Activated CD4-positive, alpha-beta memory T cell treated with anti-CD3 and anti-CD28 coated beads, Interleukin-2, amount 10 ng/mL, durations not matched to agents 7 days and 5 days (primary cell): Measurements from ENCODE around the gene NHSL1. TPM values are rescaled to one million over a fixed set of nuclear protein-coding genes. Genes with fewer than 3 reads are reported as not detected.

Experiments used
- CTCF ChIA-PET: fragments of 350-600 bp; sonication (Branson Sonifier 250); formaldehyde crosslinking; loops from one replicate; lab custom pipeline; 2021; ENCODE audit warnings: antibody characterized with exemption, inconsistent platforms; lab: Charles Lee
- POLR2A ChIA-PET: fragments of 350-600 bp; sonication (Branson Sonifier 250); formaldehyde crosslinking; loops from one replicate; lab custom pipeline; 2021; ENCODE audit warnings: antibody characterized with exemption; lab: Charles Lee
- DNase-seq: peaks from one replicate; pipeline ENCODE4 v3.0.0-alpha.2; 2020
- H3K27ac Mint-ChIP-seq: one replicate; pipeline ENCODE4 v1.8.0; 2021; ENCODE audit warnings: mild to moderate bottlenecking, mixed read lengths
- H3K27me3 Mint-ChIP-seq: one replicate; pipeline ENCODE4 v1.8.0; 2021; ENCODE audit warnings: mixed read lengths
- H3K36me3 Mint-ChIP-seq: one replicate; pipeline ENCODE4 v1.8.0; 2021; ENCODE audit warnings: low read depth, mixed read lengths
- H3K4me1 Mint-ChIP-seq: one replicate; pipeline ENCODE4 v1.8.0; 2021; ENCODE audit warnings: mixed read lengths
- H3K4me3 Mint-ChIP-seq: one replicate; pipeline ENCODE4 v1.8.0; 2021; ENCODE audit warnings: mild to moderate bottlenecking, mixed read lengths
- H3K9me3 Mint-ChIP-seq: one replicate; pipeline ENCODE4 v1.8.0; 2021; ENCODE audit warnings: mixed read lengths
- total RNA-seq, 2 experiments: library from RNA; stranded (reverse); gene quantifications; one replicate each; pipeline ENCODE4 v1.2.3, GENCODE V29; 2021

Gene NHSL1
- 1 to 10 TPM; 1.0 to 1.4 TPM for total RNA-seq

GRCh38 chr6:138499303-138500018 lies at the start of gene NHSL1:
NHSL1 (minus strand) TSS chr6:138499494; CDS start chr6:138499290, 204 bp downstream.
- DNase-seq = no peak
- H3K27ac Mint-ChIP-seq = no peak within 1 kb of the TSS
- no peaks in the 10 kb centered on the region for H3K36me3 Mint-ChIP-seq
- peaks cover 24% of the 10 kb centered on the region for H3K27me3 Mint-ChIP-seq
- H3K9me3 Mint-ChIP-seq = no peaks in the 10 kb centered on the region
- H3K4me3 Mint-ChIP-seq = no peak within 1 kb of the TSS
- ChIA-PET POLR2A (interaction anchor here (1.2 kb wide), 1 partner anchor 21 kb away, joined by 3 read pairs; no protein-coding TSS in a partner anchor), CTCF (interaction anchor here (1.2 to 2.1 kb wide), 3 partner anchors 8 to 69 kb away, joined by 3 to 10 read pairs (median 4); no protein-coding TSS in a partner anchor)
- H3K4me1 Mint-ChIP-seq = peaks cover 4% of the 10 kb centered on the region

GRCh38 chr6:138546733-138547185 lies 47.5 kb upstream of the NHSL1 start:
- Mint-ChIP-seq H3K36me3 (no peaks in the 10 kb centered on the region), H3K27me3 (peaks cover 28% of the 10 kb centered on the region), H3K4me1 (peaks cover 20% of the 10 kb centered on the region), H3K9me3 (no peaks in the 10 kb centered on the region), H3K27ac (no peak overlapping the region), H3K4me3 (no peak overlapping the region)
- CTCF ChIA-PET = no interaction called here
- POLR2A ChIA-PET = no interaction called here
- peak; percentile 62 for DNase-seq

- POLR2A ChIA-PET = no interaction called here
- Mint-ChIP-seq H3K27ac (no peak overlapping the region), H3K36me3 (no peaks in the 10 kb centered on the region), H3K27me3 (peaks cover 27% of the 10 kb centered on the region), H3K9me3 (no peaks in the 10 kb centered on the region), H3K4me1 (peaks cover 20% of the 10 kb centered on the region), H3K4me3 (no peak overlapping the region)
- no peak for DNase-seq
- CTCF ChIA-PET = interaction anchor here (1.0 to 1.4 kb wide), 2 partner anchors 41 to 221 kb away, joined by 3 read pairs; no protein-coding TSS in a partner anchor
Measured at GRCh38 chr6:138545621-138545980, 46.3 kb upstream of the NHSL1 start.

GRCh38 chr6:138544501-138544900 lies 45.2 kb upstream of the NHSL1 start:
- H3K36me3 Mint-ChIP-seq = no peaks in the 10 kb centered on the region
- no peaks in the 10 kb centered on the region for H3K9me3 Mint-ChIP-seq
- H3K4me3 Mint-ChIP-seq = no peak overlapping the region

GRCh38 chr6:138543657-138544056 lies 44.4 kb upstream of the NHSL1 start:
- no peak overlapping the region for H3K27ac Mint-ChIP-seq
- CTCF ChIA-PET = interaction anchor here (0.7 kb wide), 1 partner anchor 45 kb away, joined by 3 read pairs; no protein-coding TSS in a partner anchor
- peaks cover 33% of the 10 kb centered on the region for H3K27me3 Mint-ChIP-seq
- no peaks in the 10 kb centered on the region for H3K36me3 Mint-ChIP-seq
- POLR2A ChIA-PET = no interaction called here
- no peak overlapping the region for H3K4me3 Mint-ChIP-seq
- no peaks in the 10 kb centered on the region for H3K9me3 Mint-ChIP-seq
- no peak for DNase-seq
- H3K4me1 Mint-ChIP-seq = peaks cover 20% of the 10 kb centered on the region

More at GRCh38 chr6:138544501-138544900, 45.2 kb upstream of the NHSL1 start:
- no peak overlapping the region for H3K27ac Mint-ChIP-seq
- DNase-seq = no peak
- ChIA-PET POLR2A (no interaction called here), CTCF (interaction anchor here (1.0 to 1.4 kb wide), 2 partner anchors 42 to 222 kb away, joined by 3 read pairs; no protein-coding TSS in a partner anchor)
- peaks cover 20% of the 10 kb centered on the region for H3K4me1 Mint-ChIP-seq
- peaks cover 28% of the 10 kb centered on the region for H3K27me3 Mint-ChIP-seq

GRCh38 chr6:138541823-138542481 lies 42.7 kb upstream of the NHSL1 start:
- Mint-ChIP-seq H3K9me3 (no peaks in the 10 kb centered on the region), H3K36me3 (no peaks in the 10 kb centered on the region), H3K27ac (no peak overlapping the region), H3K4me3 (no peak overlapping the region), H3K4me1 (peaks cover 11% of the 10 kb centered on the region), H3K27me3 (peaks cover 36% of the 10 kb centered on the region)
- ChIA-PET CTCF (no interaction called here), POLR2A (no interaction called here)
- no peak for DNase-seq

GRCh38 chr6:138540468-138540867 lies 41.2 kb upstream of the NHSL1 start:
- Mint-ChIP-seq H3K4me1 (no peaks in the 10 kb centered on the region), H3K9me3 (no peaks in the 10 kb centered on the region), H3K36me3 (no peaks in the 10 kb centered on the region), H3K27ac (no peak overlapping the region), H3K27me3 (peaks cover 35% of the 10 kb centered on the region), H3K4me3 (no peak overlapping the region)
- CTCF ChIA-PET = no interaction called here
- no peak for DNase-seq
- POLR2A ChIA-PET = no interaction called here

- peaks cover 34% of the 10 kb centered on the region for H3K27me3 Mint-ChIP-seq
- ChIA-PET POLR2A (no interaction called here), CTCF (no interaction called here)
- no peak overlapping the region for H3K27ac Mint-ChIP-seq
- no peak overlapping the region for H3K4me3 Mint-ChIP-seq
- H3K36me3 Mint-ChIP-seq = no peaks in the 10 kb centered on the region
- H3K9me3 Mint-ChIP-seq = no peaks in the 10 kb centered on the region
- no peaks in the 10 kb centered on the region for H3K4me1 Mint-ChIP-seq
- no peak for DNase-seq
Measured at GRCh38 chr6:138539876-138540275, 40.6 kb upstream of the NHSL1 start.

- no peak for DNase-seq
- H3K9me3 Mint-ChIP-seq = no peaks in the 10 kb centered on the region
- no peaks in the 10 kb centered on the region for H3K4me1 Mint-ChIP-seq
- no peak overlapping the region for H3K4me3 Mint-ChIP-seq
- CTCF ChIA-PET = no interaction called here
- no peak overlapping the region for H3K27ac Mint-ChIP-seq
- no peaks in the 10 kb centered on the region for H3K36me3 Mint-ChIP-seq
- POLR2A ChIA-PET = no interaction called here
- peaks cover 33% of the 10 kb centered on the region for H3K27me3 Mint-ChIP-seq
Measured at GRCh38 chr6:138538390-138539031, 39.2 kb upstream of the NHSL1 start.

- H3K4me3 Mint-ChIP-seq = no peak overlapping the region
- H3K27me3 Mint-ChIP-seq = peaks cover 36% of the 10 kb centered on the region
- POLR2A ChIA-PET = no interaction called here
- no peaks in the 10 kb centered on the region for H3K4me1 Mint-ChIP-seq
- H3K36me3 Mint-ChIP-seq = no peaks in the 10 kb centered on the region
- no peaks in the 10 kb centered on the region for H3K9me3 Mint-ChIP-seq
- no peak for DNase-seq
- CTCF ChIA-PET = no interaction called here
- H3K27ac Mint-ChIP-seq = no peak overlapping the region
Measured at GRCh38 chr6:138537106-138537505, 37.8 kb upstream of the NHSL1 start.

GRCh38 chr6:138535728-138536455 lies 36.6 kb upstream of the NHSL1 start:
- Mint-ChIP-seq H3K27me3 (peaks cover 35% of the 10 kb centered on the region), H3K36me3 (no peaks in the 10 kb centered on the region), H3K9me3 (no peaks in the 10 kb centered on the region), H3K4me3 (no peak overlapping the region), H3K27ac (no peak overlapping the region), H3K4me1 (no peaks in the 10 kb centered on the region)
- CTCF ChIA-PET = no interaction called here
- DNase-seq = no peak
- POLR2A ChIA-PET = interaction anchor here (0.6 kb wide), 1 partner anchor 238 kb away, joined by 3 read pairs; the partner anchor contains the start of gene CCDC28A

GRCh38 chr6:138533667-138534066 lies 34.4 kb upstream of the NHSL1 start:
- no peaks in the 10 kb centered on the region for H3K4me1 Mint-ChIP-seq
- ChIA-PET CTCF (no interaction called here), POLR2A (no interaction called here)
- H3K36me3 Mint-ChIP-seq = no peaks in the 10 kb centered on the region
- H3K4me3 Mint-ChIP-seq = no peak overlapping the region
- no peak overlapping the region for H3K27ac Mint-ChIP-seq
- H3K9me3 Mint-ChIP-seq = no peaks in the 10 kb centered on the region
- H3K27me3 Mint-ChIP-seq = peaks cover 37% of the 10 kb centered on the region
- DNase-seq = no peak
